Skeletal muscle tissue (tissue), 4 donors: ENCODE measurements around the gene SIX2. TPM values are rescaled to one million over a fixed set of nuclear protein-coding genes. Genes with fewer than 3 reads are reported as not detected.

ENCODE experiments used
- H3K27ac ChIP-seq: one replicate; pipeline ENCODE4 v1.7.0; 2013; ENCODE audit warnings: mild to moderate bottlenecking, low read depth, low read length, inconsistent platforms
- H3K27me3 ChIP-seq, 3 donors: one replicate each; pipeline ENCODE4 v1.7.0; 2013; ENCODE audit warnings: low read length in 3 of 3; ENCODE audit not compliant: control insufficient read depth in 3 of 3, insufficient read depth in 3 of 3
- H3K36me3 ChIP-seq, 3 donors: one replicate each; pipeline ENCODE4 v1.7.0; 2013; ENCODE audit warnings: low read length in 3 of 3; ENCODE audit not compliant: control insufficient read depth in 3 of 3, insufficient read depth in 3 of 3
- H3K4me1 ChIP-seq, 3 donors: one replicate each; pipeline ENCODE4 v1.7.0; 2013; ENCODE audit warnings: low read length in 3 of 3, mild to moderate bottlenecking in 3 of 3; ENCODE audit not compliant: control insufficient read depth in 3 of 3, insufficient read depth in 3 of 3
- H3K4me3 ChIP-seq, 3 donors: one replicate each; pipeline ENCODE4 v1.7.0; 2013; ENCODE audit warnings: low read length in 3 of 3
- H3K9ac ChIP-seq, 3 donors: one replicate each; pipeline ENCODE4 v1.7.0; 2013; ENCODE audit warnings: low read length in 3 of 3, mild to moderate bottlenecking in 3 of 3, moderate library complexity in 2 of 3, low read depth in 1 of 3
- H3K9me3 ChIP-seq, 3 donors: one replicate each; pipeline ENCODE4 v1.7.0; 2013; ENCODE audit warnings: low read length in 3 of 3; ENCODE audit not compliant: control insufficient read depth in 3 of 3
- total RNA-seq: library from RNA; depleted of rRNA; stranded (reverse); fragments of >200 nt; gene quantifications from one replicate; pipeline ENCODE4 v1.2.3, GENCODE V29; 2014
- donor health status: Osteomylitis.

The SIX2 gene
- total RNA-seq, 1 donor from 2014 or later = 4.2 TPM

- peaks cover 13 to 28% (median 26%) of the 10 kb centered on the region in 3 donors for H3K27me3 ChIP-seq
- H3K9ac ChIP-seq = no peak overlapping the region
- peaks cover 0 to 3% (median 0%) of the 10 kb centered on the region in 3 donors for H3K4me1 ChIP-seq
Observed at GRCh38 chr2:44996356-44996755, 12.9 kb downstream of the SIX2 start.

GRCh38 chr2:44994377-44994776, 14.9 kb downstream of the SIX2 start:
- no peaks in the 10 kb centered on the region for H3K4me1 ChIP-seq
- H3K27me3 ChIP-seq = peaks cover 0 to 15% (median 11%) of the 10 kb centered on the region in 3 donors
- no peak overlapping the region for H3K4me3 ChIP-seq
- H3K9me3 ChIP-seq = no peaks in the 10 kb centered on the region
- no peak overlapping the region for H3K9ac ChIP-seq
- no peak overlapping the region for H3K27ac ChIP-seq
- H3K36me3 ChIP-seq = no peaks in the 10 kb centered on the region

More at GRCh38 chr2:44996356-44996755, 12.9 kb downstream of the SIX2 start:
- Histone ChIP-seq H3K9me3 (no peaks in the 10 kb centered on the region), H3K4me3 (no peak overlapping the region), H3K27ac (no peak overlapping the region), H3K36me3 (no peaks in the 10 kb centered on the region)

- Histone ChIP-seq H3K4me3 (no peak overlapping the region), H3K27me3 (no peaks in the 10 kb centered on the region), H3K36me3 (no peaks in the 10 kb centered on the region), H3K4me1 (no peaks in the 10 kb centered on the region), H3K27ac (no peak overlapping the region), H3K9me3 (peaks cover 0 to 9% (median 0%) of the 10 kb centered on the region in 3 donors), H3K9ac (no peak overlapping the region)
Observed at GRCh38 chr2:44989176-44989575, 20.1 kb downstream of the SIX2 start.

GRCh38 chr2:44983836-44984604, 25.2 kb downstream of the SIX2 start:
- peaks cover 0 to 4% (median 0%) of the 10 kb centered on the region in 3 donors for H3K27me3 ChIP-seq
- no peaks in the 10 kb centered on the region for H3K36me3 ChIP-seq
- peaks cover 0 to 9% (median 0%) of the 10 kb centered on the region in 3 donors for H3K9me3 ChIP-seq
- H3K27ac ChIP-seq = no peak overlapping the region
- H3K4me1 ChIP-seq = peaks cover 0 to 6% (median 0%) of the 10 kb centered on the region in 3 donors
- no peak overlapping the region for H3K4me3 ChIP-seq
- no peak overlapping the region for H3K9ac ChIP-seq

- Histone ChIP-seq H3K27me3 (peaks cover 0 to 4% (median 0%) of the 10 kb centered on the region in 3 donors), H3K4me1 (peaks cover 0 to 6% (median 0%) of the 10 kb centered on the region in 3 donors), H3K36me3 (no peaks in the 10 kb centered on the region), H3K4me3 (no peak overlapping the region), H3K9me3 (no peaks in the 10 kb centered on the region), H3K27ac (no peak overlapping the region), H3K9ac (no peak overlapping the region)
Observed at GRCh38 chr2:44981714-44982108, 27.5 kb downstream of the SIX2 start.

GRCh38 chr2:44980751-44981713, 28.2 kb downstream of the SIX2 start:
- Histone ChIP-seq H3K9me3 (no peaks in the 10 kb centered on the region), H3K4me3 (no peak overlapping the region), H3K27me3 (peaks cover 0 to 4% (median 3%) of the 10 kb centered on the region in 3 donors), H3K9ac (no peak overlapping the region), H3K4me1 (peaks cover 0 to 6% (median 0%) of the 10 kb centered on the region in 3 donors), H3K36me3 (no peaks in the 10 kb centered on the region), H3K27ac (no peak overlapping the region)

- Histone ChIP-seq H3K4me1 (peaks cover 0 to 6% (median 0%) of the 10 kb centered on the region in 3 donors), H3K4me3 (no peak overlapping the region), H3K27ac (no peak overlapping the region), H3K27me3 (peaks cover 3 to 7% (median 4%) of the 10 kb centered on the region in 3 donors), H3K9ac (no peak overlapping the region), H3K36me3 (no peaks in the 10 kb centered on the region), H3K9me3 (no peaks in the 10 kb centered on the region)
Observed at GRCh38 chr2:44979581-44979980, 29.7 kb downstream of the SIX2 start.

- Histone ChIP-seq H3K36me3 (no peaks in the 10 kb centered on the region), H3K27ac (no peak overlapping the region), H3K27me3 (peaks cover 22 to 29% (median 26%) of the 10 kb centered on the region in 3 donors), H3K4me1 (peaks cover 0 to 3% (median 0%) of the 10 kb centered on the region in 3 donors), H3K9ac (no peak overlapping the region), H3K9me3 (no peaks in the 10 kb centered on the region), H3K4me3 (no peak overlapping the region)
Observed at GRCh38 chr2:44975571-44976450, 33.4 kb downstream of the SIX2 start.

- H3K27ac ChIP-seq = no peak overlapping the region
- H3K9ac ChIP-seq = no peak overlapping the region
- H3K36me3 ChIP-seq = no peaks in the 10 kb centered on the region
- H3K27me3 ChIP-seq = peaks cover 25 to 29% (median 26%) of the 10 kb centered on the region in 3 donors
- H3K4me1 ChIP-seq = peaks cover 0 to 3% (median 0%) of the 10 kb centered on the region in 3 donors
- no peak overlapping the region for H3K4me3 ChIP-seq
- H3K9me3 ChIP-seq = no peaks in the 10 kb centered on the region
Observed at GRCh38 chr2:44974064-44974715, 35.1 kb downstream of the SIX2 start.
